ENCODE measurements around the gene LHFPL4. TPM values are rescaled to one million over a fixed set of nuclear protein-coding genes. Genes with fewer than 3 reads are reported as not detected.

Gene LHFPL4
- total and polyA plus RNA-seq, 4 donors, result 0.08 TPM; not detected in 3

DNA sequence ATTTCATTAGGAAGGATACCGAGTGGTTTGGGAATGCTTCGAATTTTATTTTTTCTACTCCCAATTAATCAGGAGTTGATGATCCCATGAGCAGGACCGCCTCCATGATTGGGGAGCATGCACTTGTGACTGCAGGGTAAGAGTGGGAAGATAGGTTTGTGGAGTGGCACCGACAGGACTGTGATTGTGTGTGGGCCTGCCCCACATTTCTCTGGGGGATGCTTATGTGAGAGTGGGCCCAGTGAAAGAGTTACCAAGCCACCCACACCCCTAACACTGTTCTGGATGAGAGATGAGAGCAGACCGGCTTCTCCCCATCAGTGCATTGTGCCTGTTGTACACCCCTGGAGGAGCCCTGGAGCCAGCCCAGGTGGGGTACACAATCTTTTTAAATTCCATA lies 76.7 kb downstream of the LHFPL4 start:
- H3K4me3 ChIP-seq (ENCODE audit: low read depth in 1 of 3, low read length in 3 of 3), result no peak overlapping the region
- H3K36me3 ChIP-seq (ENCODE audit: control insufficient read depth in 4 of 4, insufficient read depth in 3 of 4, low read depth in 1 of 4, low read length in 3 of 4), result peaks cover 21 to 78% (median 69%) of the 10 kb centered on the region in 4 donors
- WGBS, result 98% methylated on average over 5 of the region's 5 CpGs
- TF ChIP-seq FOXA2 (IDR thresholded peaks at IDR 0.05) (no peak), RXRA (IDR thresholded peaks at IDR 0.05) (no peak), YY1 (IDR thresholded peaks at IDR 0.05) (no peak), EGR1 (IDR thresholded peaks at IDR 0.05; ENCODE audit: low read depth in 2 of 2) (no peak), FOXA1 (IDR thresholded peaks at IDR 0.05) (no peak), HNF4A (conservative IDR thresholded peaks at IDR 0.05) (no peak), HNF4G (IDR thresholded peaks at IDR 0.05) (no peak), RAD21 (IDR thresholded peaks at IDR 0.05) (no peak), GABPA (IDR thresholded peaks at IDR 0.05 in 1 of 2, conservative IDR thresholded peaks at IDR 0.05 in 1 of 2) (no peak), NR2F2 (IDR thresholded peaks at IDR 0.05) (no peak), TAF1 (conservative IDR thresholded peaks at IDR 0.05) (no peak), JUND (IDR thresholded peaks at IDR 0.05) (no peak)
- TF ChIP-seq, protein P1, sequence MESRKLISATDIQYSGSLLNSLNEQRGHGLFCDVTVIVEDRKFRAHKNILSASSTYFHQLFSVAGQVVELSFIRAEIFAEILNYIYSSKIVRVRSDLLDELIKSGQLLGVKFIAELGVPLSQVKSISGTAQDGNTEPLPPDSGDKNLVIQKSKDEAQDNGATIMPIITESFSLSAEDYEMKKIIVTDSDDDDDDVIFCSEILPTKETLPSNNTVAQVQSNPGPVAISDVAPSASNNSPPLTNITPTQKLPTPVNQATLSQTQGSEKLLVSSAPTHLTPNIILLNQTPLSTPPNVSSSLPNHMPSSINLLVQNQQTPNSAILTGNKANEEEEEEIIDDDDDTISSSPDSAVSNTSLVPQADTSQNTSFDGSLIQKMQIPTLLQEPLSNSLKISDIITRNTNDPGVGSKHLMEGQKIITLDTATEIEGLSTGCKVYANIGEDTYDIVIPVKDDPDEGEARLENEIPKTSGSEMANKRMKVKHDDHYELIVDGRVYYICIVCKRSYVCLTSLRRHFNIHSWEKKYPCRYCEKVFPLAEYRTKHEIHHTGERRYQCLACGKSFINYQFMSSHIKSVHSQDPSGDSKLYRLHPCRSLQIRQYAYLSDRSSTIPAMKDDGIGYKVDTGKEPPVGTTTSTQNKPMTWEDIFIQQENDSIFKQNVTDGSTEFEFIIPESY (IDR thresholded peaks at IDR 0.05), result no peak
- TF ChIP-seq, protein P2, sequence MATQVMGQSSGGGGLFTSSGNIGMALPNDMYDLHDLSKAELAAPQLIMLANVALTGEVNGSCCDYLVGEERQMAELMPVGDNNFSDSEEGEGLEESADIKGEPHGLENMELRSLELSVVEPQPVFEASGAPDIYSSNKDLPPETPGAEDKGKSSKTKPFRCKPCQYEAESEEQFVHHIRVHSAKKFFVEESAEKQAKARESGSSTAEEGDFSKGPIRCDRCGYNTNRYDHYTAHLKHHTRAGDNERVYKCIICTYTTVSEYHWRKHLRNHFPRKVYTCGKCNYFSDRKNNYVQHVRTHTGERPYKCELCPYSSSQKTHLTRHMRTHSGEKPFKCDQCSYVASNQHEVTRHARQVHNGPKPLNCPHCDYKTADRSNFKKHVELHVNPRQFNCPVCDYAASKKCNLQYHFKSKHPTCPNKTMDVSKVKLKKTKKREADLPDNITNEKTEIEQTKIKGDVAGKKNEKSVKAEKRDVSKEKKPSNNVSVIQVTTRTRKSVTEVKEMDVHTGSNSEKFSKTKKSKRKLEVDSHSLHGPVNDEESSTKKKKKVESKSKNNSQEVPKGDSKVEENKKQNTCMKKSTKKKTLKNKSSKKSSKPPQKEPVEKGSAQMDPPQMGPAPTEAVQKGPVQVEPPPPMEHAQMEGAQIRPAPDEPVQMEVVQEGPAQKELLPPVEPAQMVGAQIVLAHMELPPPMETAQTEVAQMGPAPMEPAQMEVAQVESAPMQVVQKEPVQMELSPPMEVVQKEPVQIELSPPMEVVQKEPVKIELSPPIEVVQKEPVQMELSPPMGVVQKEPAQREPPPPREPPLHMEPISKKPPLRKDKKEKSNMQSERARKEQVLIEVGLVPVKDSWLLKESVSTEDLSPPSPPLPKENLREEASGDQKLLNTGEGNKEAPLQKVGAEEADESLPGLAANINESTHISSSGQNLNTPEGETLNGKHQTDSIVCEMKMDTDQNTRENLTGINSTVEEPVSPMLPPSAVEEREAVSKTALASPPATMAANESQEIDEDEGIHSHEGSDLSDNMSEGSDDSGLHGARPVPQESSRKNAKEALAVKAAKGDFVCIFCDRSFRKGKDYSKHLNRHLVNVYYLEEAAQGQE (IDR thresholded peaks at IDR 0.05), result no peak
- TF ChIP-seq, protein P3, sequence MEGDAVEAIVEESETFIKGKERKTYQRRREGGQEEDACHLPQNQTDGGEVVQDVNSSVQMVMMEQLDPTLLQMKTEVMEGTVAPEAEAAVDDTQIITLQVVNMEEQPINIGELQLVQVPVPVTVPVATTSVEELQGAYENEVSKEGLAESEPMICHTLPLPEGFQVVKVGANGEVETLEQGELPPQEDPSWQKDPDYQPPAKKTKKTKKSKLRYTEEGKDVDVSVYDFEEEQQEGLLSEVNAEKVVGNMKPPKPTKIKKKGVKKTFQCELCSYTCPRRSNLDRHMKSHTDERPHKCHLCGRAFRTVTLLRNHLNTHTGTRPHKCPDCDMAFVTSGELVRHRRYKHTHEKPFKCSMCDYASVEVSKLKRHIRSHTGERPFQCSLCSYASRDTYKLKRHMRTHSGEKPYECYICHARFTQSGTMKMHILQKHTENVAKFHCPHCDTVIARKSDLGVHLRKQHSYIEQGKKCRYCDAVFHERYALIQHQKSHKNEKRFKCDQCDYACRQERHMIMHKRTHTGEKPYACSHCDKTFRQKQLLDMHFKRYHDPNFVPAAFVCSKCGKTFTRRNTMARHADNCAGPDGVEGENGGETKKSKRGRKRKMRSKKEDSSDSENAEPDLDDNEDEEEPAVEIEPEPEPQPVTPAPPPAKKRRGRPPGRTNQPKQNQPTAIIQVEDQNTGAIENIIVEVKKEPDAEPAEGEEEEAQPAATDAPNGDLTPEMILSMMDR (IDR thresholded peaks at IDR 0.05; ENCODE audit: low read depth, low read length, missing input control), result no peak
- TF ChIP-seq, protein P4, sequence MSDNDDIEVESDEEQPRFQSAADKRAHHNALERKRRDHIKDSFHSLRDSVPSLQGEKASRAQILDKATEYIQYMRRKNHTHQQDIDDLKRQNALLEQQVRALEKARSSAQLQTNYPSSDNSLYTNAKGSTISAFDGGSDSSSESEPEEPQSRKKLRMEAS (IDR thresholded peaks at IDR 0.05), result no peak
- TF ChIP-seq, protein P5, sequence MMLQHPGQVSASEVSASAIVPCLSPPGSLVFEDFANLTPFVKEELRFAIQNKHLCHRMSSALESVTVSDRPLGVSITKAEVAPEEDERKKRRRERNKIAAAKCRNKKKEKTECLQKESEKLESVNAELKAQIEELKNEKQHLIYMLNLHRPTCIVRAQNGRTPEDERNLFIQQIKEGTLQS (IDR thresholded peaks at IDR 0.05), result no peak
- no peak overlapping the region for H3K27ac ChIP-seq (ENCODE audit: low read depth in 1 of 2, low read length in 2 of 2)
- no peak for DNase-seq (ENCODE audit: low spot score)
- no peak overlapping the region for H3K9ac ChIP-seq (ENCODE audit: low read depth in 1 of 2, low read length in 2 of 2)
- H3K4me1 ChIP-seq (ENCODE audit: control insufficient read depth in 4 of 4, insufficient read depth in 4 of 4, low read length in 3 of 4), result no peaks in the 10 kb centered on the region
- H3K27me3 ChIP-seq (ENCODE audit: control insufficient read depth in 4 of 4, insufficient read depth in 4 of 4, low read length in 3 of 4), result no peaks in the 10 kb centered on the region
- H3K9me3 ChIP-seq (ENCODE audit: control insufficient read depth in 4 of 4, low read length in 3 of 4), result no peaks in the 10 kb centered on the region

All from liver (tissue), 9 donors.